Islet precursor cell (in vitro differentiated cells): ENCODE data around the gene COL15A1.

Experiments used
- DNase-seq: peaks from one replicate; pipeline ENCODE4 v3.0.0-alpha.2; 2018

COL15A1 gene

DNA sequence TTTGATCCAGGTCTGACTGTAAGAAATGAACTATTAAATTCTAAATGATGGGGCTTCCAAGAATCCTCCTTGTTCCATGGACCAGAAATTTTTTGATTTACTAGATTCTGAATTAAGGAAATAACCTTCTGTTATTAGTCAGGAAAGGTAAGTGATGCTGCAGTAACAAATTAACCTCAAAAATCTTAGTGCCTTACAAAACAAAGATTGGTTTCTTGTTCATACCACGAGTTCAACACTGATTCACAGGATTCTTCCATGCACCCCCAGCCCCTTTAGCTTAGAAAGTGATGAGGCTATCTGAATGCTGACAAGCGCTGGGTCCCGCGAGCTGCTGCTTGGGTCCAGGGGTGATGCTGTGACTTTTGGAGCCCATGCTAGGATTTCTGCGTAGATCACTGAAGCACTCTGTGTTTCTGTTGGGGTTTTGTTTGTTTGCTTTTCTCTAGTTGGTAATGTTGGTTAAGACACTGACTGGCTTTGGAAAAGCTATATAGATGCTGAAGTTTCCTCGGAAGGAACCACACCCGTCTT is 52.3 kb downstream of the COL15A1 start:
- peak; percentile 24 for DNase-seq

DNA sequence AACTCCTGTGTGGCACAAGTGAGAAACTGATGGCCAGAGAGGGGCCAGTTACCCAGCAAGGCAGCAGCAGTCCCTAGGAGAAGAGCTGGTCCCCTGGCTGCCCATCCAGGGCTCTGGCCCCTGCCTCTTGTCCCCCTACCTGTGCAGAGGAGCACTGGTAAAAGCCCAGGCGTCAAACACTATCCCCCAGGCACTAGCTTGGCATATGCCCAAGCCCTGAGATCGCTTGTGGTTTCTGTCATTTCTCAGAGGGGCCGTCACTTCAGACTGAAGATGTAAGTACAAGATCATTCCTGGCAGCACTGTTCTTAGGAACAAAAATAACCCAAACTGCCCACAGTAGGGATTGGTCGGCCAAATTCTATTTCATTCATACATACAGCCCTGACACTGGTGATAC is 53.9 kb downstream of the COL15A1 start:
- DNase-seq: peak; percentile 37

DNA sequence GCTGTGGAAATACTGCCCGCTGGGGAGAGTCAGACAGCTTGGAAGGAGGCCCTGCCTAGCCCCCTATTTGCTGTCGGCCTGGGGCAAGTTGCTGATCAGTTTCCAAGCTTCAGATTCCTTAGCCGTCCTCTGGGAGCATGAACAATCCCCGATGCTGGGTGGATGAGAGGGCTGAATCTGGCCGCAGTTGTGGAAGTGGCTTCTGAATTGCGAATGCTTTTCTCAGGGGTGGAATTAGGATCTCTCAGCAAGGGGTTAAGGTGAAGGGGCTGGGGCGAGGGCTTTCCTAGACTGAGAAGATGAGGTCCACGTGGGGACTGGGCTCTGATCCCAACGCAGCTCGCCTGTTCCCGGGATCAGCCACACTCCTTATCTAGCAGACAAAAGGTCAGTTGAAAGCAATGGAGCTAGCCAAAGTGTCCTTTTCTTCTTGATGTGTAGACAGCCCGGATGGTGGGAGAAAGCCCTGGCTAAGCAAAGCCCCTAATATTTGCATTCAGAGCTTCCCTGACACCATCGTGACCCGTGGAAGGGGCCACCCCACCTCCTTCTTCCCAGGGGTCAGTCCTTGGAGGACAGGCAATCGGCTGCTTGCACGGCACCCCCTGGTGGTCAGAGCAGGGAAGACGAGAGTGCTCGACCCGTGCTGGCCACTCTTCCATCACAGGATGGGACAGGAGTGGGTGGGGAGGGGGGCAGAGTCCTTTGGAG is 54.9 kb downstream of the COL15A1 start:
- DNase-seq: peak; percentile 92

DNA sequence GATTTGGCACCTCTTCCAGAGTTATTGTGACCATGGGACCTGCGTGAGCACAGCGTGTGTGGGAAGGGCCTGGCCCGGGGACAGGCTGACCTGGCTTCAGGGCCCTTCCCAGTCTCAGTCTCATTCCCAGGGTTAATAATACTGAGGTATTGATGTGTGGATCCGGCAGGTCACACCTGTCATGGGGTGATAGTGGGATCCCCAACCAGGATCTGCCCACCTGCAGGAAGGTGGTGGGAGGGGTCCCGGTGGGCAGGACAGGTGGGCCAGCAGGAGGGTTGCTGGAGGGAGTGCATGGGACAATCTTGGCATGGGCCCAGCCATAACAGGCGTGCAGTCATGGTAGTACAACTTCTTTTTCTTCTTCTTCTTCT is 55.4 kb downstream of the COL15A1 start:
- no peak for DNase-seq

DNA sequence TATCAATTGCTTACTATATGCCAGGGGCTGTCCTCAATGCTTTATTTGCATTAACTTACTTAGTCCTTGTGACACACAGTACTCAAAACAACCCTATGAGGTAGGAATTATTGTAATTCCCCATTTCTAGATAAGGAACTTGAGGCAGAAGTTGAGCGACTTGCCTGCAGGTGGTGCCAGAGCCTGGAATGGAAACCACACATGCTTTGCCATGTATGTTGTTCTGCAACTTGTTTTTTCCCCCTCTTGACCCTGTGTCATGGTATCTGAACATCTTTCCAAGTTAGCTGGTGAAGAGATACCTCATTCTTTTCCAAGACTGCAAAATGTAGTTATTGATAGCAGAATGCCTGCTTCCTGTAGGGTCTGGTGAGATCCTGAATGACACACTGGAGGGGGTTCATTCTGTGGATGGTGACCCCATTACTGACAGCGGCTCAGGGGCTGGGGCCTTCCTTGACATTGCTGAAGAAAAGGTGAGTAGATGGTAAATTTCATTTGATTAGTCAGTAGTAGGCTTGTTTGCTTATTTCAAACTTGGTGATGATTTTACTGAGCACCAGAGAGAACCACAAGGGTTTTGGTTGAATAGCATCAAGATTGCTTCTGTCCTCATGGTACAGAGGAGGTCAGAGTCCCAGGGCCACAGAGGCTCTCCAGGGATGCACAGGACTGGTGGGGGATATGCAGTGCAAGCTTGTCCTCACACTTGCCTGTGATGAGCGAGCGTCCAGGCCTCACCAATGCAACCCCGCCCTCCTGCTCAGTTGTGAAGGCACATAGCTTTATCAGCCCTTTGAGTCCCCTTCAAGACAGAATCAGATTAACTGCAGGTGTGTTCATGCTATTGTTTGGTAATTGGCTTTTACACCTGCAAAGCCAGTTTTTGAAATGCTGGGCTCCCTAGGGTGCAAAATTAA is 57.0 kb downstream of the COL15A1 start:
- peak; percentile 65 for DNase-seq

DNA sequence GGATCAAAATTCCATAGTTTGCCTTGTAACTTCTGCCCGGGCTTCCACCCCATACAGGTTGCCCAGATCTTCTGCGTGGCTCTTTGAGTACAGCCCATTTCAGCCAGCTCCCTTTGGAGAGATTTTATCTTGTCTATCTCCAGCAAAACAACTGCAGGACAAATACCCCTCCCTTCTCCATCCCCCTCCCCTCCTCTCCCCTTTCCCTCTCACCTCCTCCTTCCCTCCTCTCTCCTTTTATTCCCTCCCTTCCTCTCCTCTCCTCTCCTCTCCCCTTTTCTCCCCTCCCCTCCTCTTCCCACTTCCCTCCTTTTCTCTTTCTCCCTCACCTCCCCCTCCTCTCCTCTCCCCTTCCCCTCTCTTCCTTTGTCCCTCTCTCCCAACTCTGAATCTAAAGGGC is 58.2 kb downstream of the COL15A1 start:
- DNase-seq: peak; percentile 34

DNA sequence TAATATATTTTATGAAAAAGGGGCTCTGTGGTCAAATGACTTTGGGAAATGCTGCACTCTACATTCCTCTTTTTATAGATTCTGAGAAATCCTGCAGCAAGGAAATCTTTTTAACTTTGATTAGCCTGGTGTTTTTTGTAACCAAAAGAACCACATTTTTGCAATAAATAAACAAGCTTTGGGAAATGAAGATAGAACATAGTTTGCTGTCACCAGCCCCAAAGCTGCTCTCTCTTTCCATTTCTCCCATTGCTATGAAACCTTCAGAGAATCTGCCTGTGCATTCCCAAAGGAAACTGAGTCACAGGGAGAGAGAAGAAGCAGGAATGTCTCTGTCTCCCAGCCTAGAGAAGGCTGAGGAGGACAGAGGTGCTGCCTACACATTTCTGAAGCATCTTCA is 59.0 kb downstream of the COL15A1 start:
- DNase-seq: no peak

DNA sequence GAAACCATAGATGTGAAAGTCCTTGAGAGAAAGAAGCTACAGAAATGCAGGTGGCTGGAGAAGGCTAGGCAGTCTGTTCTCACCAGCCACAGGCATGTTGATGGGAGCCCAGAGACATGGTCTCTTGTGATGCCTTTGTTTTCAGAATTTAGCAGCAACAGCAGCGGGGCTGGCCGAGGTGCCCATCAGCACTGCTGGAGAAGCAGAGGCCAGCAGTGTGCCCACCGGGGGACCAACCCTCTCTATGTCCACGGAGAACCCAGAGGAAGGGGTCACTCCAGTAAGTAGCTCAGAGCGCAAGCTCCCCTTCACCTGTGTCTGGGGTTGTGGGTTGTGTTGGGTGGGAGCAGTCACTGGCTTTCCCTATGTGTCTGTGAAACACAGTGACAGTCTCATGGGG is 59.6 kb downstream of the COL15A1 start:
- DNase-seq: peak; percentile 32

DNA sequence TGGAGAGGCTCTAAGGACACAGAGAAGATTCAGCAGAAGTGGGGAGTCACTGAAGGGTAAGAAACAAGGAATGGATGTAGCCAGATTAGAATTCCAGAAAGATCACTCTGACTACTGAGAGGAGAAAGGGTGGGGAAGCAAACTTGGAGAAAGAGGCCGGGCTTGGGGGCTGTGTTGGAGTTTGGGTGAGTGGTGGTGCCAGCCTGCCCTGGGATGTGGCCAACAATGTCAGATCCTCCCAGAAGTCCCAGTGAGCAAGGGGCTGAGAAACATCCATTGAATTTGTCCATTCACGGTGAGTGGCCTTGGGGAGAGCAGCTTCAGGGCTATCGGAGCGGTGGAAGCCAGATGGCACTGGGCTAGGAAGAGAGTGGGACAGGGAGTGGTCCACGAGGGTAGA is 60.4 kb downstream of the COL15A1 start:
- peak; percentile 17 for DNase-seq

DNA sequence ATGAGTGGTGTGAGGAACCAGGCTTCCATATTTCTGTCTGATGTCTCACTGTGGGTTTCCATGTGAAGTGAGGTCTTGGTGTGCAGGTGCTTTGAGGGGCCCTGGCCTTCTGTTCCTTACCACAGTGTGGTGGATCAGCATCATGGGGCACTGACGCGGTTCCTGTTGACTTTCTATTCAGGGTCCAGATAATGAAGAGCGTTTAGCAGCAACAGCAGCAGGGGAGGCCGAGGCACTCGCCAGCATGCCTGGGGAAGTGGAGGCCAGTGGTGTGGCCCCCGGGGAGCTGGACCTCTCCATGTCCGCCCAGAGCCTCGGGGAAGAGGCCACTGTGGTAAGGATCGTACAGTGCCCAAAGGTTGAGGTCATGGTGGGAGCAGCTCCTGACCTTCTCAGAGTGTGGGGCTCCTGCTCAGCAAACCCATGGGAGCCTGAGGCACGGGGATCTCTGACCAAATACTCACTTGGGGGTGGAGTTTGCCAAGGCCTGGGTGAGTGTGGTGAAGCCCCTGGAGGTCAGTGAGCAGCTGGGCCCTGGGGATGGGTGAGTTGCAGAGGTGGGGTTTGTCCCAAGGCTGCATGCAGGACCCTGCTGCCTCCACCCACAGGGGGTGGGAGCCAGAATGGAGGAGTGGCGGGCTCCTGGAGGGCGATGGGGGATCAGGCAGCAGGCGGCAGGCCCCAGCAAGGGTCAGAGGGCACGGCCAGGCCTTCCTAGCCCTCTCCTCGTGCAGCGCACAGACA is 61.2 kb downstream of the COL15A1 start:
- peak; percentile 46 for DNase-seq

DNA sequence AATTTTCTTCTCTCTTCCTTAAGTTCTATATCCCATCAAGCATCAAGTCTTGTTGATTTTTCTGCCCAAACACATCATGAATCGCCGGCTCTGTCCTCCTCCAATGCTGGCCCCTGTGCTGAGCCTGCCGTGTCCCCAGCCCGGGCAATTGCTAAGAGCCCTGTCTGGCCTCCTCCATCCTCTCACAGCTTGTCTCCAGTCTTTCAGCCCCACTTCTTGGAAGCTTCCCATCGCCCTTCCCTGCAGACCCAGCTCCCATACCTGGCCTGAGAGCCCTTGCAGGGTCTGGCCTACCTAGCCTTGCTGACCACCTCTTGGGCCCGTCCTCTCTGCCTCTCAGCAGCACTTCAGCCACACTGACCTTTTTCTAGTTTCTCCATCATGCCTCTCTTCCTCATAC is 61.9 kb downstream of the COL15A1 start:
- no peak for DNase-seq

DNA sequence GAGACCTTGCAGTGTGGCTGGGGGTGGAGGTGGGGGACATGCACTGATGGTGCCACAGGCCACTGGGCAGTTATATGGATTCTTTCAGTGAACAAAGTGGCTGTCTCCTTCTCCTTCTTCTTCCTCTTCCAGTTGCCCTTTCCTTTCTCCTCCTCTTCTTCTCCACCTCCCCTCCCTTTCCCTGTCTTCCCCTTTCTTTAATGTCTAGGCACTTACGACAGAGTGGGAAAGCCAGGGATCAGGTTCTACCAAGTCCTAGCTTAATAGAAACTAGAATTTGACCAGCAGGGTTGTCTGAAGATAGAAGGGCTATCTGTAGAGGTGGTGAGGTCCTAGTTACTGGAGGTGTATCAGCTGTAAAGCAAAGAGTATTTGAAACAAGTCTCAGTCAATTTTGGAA is 62.8 kb downstream of the COL15A1 start:
- no peak for DNase-seq

DNA sequence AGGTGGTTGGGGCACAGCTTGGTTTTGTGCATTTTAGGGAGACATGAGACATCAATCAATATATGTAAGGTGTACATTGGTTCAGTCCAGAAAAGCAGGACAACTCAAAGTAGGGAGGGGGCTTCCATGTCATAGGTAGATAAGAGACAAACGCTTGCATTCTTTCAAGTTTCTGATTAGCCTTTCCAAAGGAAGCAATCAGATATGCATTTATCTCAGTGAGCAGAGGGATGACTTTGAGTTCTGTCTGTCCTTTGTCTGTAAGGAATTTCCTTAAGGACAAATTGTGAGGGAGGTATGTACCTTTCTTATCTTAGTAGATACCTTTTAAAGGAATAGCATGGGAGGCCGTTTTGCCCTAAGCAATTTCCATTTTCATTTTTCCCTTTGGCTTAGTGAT is 63.3 kb downstream of the COL15A1 start:
- no peak for DNase-seq

DNA sequence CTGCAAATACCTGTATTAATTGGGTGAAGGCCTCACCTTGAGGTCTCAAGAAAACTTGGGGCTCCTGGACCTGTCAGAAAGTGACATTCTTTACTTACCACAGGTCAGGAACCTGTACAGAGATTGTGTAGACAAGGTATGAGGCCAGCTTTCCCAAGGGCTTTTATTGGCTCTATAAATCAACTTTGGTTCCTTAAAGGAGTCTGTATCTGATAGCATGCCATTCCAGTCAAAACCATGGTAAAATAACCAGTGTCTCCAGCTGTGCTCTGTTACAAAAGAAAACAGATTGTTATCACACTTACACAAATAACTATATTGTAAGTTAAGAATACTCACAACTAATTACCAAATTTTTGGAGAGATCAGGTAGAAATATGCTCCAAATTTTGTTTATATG is 64.5 kb downstream of the COL15A1 start:
- DNase-seq: peak; percentile 29

DNA sequence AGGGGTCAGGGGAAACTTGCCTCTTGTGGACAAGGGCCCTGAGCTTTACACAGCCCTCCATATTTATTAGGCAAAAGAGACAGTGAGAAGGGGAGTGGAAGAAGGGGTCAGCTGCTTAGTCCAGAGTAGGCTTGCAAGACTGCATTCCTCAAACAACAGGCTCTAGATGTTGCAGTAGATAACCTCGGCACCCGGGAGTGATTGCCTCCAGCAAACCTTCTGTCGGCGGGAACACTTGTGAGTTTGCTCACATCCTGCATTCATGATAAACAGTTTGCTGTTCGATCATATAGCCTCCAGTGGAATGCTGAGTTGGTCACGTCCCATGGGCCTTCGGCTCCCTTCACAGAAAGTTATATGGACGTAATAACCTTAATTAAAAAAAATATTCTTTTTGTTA is 66.7 kb downstream of the COL15A1 start:
- peak; percentile 69 for DNase-seq

DNA sequence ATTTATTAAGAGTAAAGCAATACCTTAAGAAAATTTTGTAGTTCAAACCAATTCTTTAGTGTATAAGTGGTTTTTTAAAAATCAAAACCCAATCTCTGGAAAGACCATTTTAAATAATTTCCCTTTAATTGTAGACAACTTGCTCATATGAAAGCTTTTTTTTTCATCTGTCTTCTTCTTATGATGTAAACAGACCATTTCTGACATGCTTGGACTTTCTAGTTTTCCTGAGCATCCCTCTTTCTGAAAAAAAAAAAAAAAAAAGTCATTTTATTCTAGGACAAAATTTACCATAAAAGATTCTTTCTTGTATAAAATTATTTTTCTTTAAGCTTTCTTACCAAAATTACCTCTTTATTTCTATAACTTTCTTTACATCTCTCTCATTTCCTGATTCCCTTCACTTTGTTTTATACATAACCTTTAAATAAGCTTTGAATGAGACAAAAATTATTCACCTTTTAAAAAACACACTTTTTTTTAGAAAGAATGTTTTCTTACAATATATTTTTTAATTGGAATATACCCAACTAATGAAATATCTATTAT is 67.5 kb downstream of the COL15A1 start:
- no peak for DNase-seq

DNA sequence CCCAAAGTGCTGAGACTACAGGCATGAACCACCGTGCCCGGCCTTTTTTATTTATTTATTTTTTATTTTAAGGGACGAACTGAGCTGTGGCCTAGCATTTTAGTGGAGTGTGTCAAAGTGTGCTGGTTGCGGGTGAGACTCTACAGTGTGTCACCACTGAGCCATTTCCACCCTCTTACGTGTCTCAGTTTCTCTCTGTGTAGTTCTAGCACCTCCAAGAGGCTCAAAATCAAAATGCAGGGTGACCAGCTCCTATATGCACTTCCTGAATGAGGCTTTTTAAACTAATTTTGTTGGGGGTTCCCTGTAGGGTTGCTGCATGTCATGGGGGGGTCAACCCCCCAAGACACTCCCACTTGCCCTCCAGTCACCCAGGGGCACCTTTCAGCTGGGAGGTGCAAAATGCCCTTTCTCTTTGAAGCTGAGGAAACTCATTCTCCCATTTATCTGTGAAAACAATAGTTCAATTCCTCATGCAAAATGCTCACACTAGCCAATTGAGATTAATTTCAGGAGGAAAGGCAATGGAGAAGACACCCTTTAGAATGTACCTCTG is 69.3 kb downstream of the COL15A1 start:
- DNase-seq: no peak

DNA sequence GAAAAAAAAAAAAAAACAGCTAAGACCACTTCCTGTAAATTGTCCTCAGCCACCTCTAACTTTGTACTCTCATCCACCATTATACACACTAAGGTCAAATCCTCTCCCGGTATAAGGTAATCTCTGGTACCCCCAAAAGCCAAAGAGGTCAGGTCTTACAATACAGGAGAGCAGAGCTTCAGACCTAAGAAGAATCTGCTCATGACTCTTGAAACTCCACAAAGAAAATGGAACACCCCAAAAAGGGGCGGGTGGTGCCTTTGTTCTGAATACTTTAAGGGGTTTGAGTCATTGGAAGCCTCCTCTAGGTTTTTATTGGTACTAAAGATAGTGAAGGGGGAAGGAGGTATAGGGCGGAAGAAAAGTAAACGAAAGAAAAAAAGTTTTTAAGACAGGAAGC is 69.8 kb downstream of the COL15A1 start:
- no peak for DNase-seq

DNA sequence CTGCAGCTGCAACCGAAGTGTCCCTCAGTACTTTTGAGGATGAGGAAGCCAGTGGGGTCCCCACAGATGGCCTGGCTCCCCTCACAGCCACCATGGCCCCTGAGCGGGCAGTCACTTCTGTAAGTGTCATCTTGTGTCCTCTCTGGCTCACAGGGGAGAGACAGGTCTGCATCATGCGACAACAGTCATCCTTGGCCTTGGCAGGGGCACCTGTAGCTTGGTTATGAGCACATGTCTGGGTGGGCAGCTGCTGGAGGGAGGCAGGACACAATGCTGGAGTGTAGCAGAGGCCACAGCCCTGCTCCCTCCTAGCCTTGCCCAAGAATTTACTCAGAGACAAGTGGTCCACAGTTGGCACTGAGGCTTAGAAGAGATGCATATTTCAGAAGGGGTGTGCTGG is 71.7 kb downstream of the COL15A1 start:
- no peak for DNase-seq

DNA sequence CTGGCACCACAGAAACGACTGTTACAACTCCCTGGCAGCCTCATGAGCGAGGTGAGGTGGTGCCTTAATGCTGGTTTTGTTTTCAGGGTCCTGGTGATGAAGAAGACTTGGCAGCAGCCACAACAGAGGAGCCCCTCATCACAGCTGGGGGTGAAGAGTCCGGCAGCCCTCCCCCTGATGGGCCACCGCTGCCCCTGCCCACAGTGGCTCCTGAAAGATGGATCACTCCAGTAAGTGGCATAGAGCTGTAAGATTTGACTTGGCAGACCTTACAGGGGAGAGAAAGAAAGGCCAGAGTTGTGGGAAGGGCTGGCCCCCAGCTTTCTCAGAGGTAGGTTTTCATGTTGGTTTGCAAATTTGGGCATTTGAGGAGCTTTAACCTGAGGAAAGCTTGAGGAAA is 72.2 kb downstream of the COL15A1 start:
- DNase-seq: no peak

DNA sequence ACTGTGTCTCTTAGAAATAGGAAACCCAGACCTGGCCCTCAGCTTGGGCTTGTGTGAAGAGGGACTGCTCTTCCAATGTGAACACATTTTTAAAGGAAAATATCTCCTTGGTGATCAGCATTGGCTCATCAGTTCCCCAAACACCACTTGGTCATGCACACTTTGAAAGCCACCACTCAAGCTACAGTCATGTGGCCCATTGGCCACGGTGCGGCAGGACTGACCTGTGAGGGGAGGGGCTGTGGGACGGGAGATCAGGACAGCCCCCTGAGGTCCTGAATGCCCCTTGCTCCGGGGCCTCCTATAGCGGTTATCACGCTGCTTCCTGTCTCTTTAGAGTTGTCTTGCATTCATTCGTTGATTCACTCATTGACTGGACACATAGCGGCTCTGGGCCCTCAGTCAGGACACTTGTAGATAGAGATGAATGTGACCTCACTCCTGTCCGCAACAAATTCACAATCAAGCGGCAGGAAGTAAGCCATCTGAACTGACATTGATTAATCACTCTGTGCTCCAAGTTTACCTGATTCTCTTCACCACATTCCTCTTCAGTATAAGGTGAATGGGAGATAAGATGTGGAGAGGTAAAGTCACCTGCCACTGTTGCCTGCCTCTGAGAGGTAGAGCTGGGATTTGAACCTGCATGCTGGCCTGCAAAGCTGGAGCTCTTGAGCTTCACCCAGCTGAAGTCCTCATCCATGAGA is 73.1 kb downstream of the COL15A1 start:
- no peak for DNase-seq

DNA sequence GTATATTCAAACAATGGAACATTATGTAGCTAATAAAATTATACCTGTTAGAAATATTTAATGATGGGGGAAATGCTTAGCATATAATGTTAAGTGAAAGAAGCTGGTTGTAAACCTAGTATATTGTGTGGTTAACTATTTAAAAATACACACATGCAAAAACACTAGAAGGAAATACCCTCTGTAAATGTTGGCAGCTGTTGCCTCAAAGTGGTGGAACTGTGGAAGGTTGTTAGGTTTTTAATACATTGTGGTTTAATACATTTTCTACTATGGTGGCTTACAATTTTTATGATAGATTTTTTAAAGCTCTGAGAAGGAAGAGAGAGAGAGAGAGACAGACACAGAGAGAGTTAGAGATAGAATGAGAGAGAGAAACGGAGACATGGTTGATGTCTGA is 74.9 kb downstream of the COL15A1 start:
- no peak for DNase-seq
